Measurements from ENCODE around the gene GABRR1. TPM values are rescaled to one million over a fixed set of nuclear protein-coding genes. Genes with fewer than 3 reads are reported as not detected.

Gene GABRR1
- total RNA-seq, 3 donors from 2014 or later (not counting 1 experiment from before 2014, with no cell fraction given): 0.07 TPM; not detected in 2

DNA sequence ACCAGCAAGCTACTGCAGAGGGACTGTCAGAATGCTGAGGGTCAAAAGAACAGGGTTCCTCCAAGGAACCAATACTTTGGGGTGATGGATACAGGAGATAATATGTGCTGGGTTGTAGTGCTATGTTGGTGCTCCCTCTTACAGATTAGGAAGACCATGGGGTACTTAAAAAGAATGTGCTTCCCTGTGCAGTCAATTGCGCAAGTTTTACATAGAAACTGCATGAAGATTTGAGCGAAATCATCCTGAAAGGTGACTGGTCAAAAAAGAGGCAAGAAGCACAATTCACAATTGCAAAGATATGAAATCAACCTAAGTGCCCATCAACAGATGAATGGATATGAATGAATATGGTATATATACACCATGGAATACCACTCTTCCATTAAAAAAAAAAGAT is 33.9 kb downstream of the GABRR1 start:
- H3K27ac Mint-ChIP-seq: no peak overlapping the region
- no peaks in the 10 kb centered on the region for H3K36me3 Mint-ChIP-seq
- TF ChIP-seq, protein P1, sequence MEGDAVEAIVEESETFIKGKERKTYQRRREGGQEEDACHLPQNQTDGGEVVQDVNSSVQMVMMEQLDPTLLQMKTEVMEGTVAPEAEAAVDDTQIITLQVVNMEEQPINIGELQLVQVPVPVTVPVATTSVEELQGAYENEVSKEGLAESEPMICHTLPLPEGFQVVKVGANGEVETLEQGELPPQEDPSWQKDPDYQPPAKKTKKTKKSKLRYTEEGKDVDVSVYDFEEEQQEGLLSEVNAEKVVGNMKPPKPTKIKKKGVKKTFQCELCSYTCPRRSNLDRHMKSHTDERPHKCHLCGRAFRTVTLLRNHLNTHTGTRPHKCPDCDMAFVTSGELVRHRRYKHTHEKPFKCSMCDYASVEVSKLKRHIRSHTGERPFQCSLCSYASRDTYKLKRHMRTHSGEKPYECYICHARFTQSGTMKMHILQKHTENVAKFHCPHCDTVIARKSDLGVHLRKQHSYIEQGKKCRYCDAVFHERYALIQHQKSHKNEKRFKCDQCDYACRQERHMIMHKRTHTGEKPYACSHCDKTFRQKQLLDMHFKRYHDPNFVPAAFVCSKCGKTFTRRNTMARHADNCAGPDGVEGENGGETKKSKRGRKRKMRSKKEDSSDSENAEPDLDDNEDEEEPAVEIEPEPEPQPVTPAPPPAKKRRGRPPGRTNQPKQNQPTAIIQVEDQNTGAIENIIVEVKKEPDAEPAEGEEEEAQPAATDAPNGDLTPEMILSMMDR (IDR thresholded peaks at IDR 0.05): no peak
- H3K4me1 ChIP-seq (ENCODE audit: control insufficient read depth, insufficient read depth, low read length): no peaks in the 10 kb centered on the region
- intact Hi-C loops (cut with micrococcal nuclease): no loop called here
- H3K9me3 Mint-ChIP-seq: no peaks in the 10 kb centered on the region
- H3K4me3 ChIP-seq (ENCODE audit: low read length): no peak overlapping the region
- H3K27me3 ChIP-seq (ENCODE audit: control insufficient read depth, insufficient read depth, low read length): no peaks in the 10 kb centered on the region
- H3K27me3 Mint-ChIP-seq (ENCODE audit: low read depth in 2 of 2): peaks cover 2 to 20% of the 10 kb centered on the region in 2 donors
- ATAC-seq (no peak), DNase-seq (no peak)
- H3K9me3 ChIP-seq (ENCODE audit: control insufficient read depth, insufficient read depth, low read length): no peaks in the 10 kb centered on the region
- no peaks in the 10 kb centered on the region for H3K36me3 ChIP-seq (ENCODE audit: control insufficient read depth, insufficient read depth, low read length)
- H3K27ac ChIP-seq (ENCODE audit: low read length): no peak overlapping the region
- 77% methylated on average over 2 of the region's 2 CpGs for WGBS (ENCODE audit: insufficient coverage)
- no peaks in the 10 kb centered on the region for H3K4me1 Mint-ChIP-seq
- no peak overlapping the region for H3K4me3 Mint-ChIP-seq

- no peaks in the 10 kb centered on the region for H3K36me3 ChIP-seq (ENCODE audit: control insufficient read depth, insufficient read depth, low read length)
- no peaks in the 10 kb centered on the region for H3K9me3 ChIP-seq (ENCODE audit: control insufficient read depth, insufficient read depth, low read length)
- intact Hi-C loops (cut with micrococcal nuclease): no loop called here
- H3K27ac ChIP-seq (ENCODE audit: low read length): no peak overlapping the region
- H3K27me3 ChIP-seq (ENCODE audit: control insufficient read depth, insufficient read depth, low read length): no peaks in the 10 kb centered on the region
- H3K4me3 ChIP-seq (ENCODE audit: low read length): no peak overlapping the region
- DNase-seq (no peak), ATAC-seq (no peak)
- no peak overlapping the region for H3K27ac Mint-ChIP-seq
- no peaks in the 10 kb centered on the region for H3K36me3 Mint-ChIP-seq
- TF ChIP-seq, protein P1 (IDR thresholded peaks at IDR 0.05): no peak
- H3K4me3 Mint-ChIP-seq: no peak overlapping the region
- 91% methylated on average over 1 of the region's 1 CpG for WGBS (ENCODE audit: insufficient coverage)
- no peaks in the 10 kb centered on the region for H3K4me1 ChIP-seq (ENCODE audit: control insufficient read depth, insufficient read depth, low read length)
- peaks cover 2 to 20% of the 10 kb centered on the region in 2 donors for H3K27me3 Mint-ChIP-seq (ENCODE audit: low read depth in 2 of 2)
- no peaks in the 10 kb centered on the region for H3K9me3 Mint-ChIP-seq
- H3K4me1 Mint-ChIP-seq: no peaks in the 10 kb centered on the region
These were observed 36.2 kb downstream of the GABRR1 start for GRCh38 chr6:89180971-89181370.

DNA sequence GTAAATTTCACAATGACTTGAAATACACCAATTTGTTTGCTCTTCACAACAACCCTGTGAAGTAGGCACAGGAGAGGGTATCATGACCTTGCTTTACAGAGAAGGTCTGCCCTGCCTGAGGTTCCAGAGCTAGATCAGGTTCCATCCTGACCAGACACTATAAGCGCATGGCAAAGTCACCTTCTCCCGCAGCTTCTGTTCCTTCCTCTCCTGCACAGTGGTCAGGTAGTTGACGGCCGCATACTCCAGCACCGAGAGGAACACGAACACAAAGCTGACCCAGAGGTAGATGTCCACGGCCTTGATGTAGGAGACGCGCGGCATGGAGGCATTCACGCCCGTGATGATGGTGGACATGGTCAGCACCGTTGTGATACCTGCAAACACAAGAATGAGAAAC is 37.0 kb downstream of the GABRR1 start:
- no peaks in the 10 kb centered on the region for H3K9me3 ChIP-seq (ENCODE audit: control insufficient read depth, insufficient read depth, low read length)
- no peaks in the 10 kb centered on the region for H3K4me1 ChIP-seq (ENCODE audit: control insufficient read depth, insufficient read depth, low read length)
- DNase-seq (no peak), ATAC-seq (no peak)
- no peak overlapping the region for H3K27ac Mint-ChIP-seq
- no peaks in the 10 kb centered on the region for H3K36me3 Mint-ChIP-seq
- no peaks in the 10 kb centered on the region for H3K27me3 ChIP-seq (ENCODE audit: control insufficient read depth, insufficient read depth, low read length)
- TF ChIP-seq, protein P1 (IDR thresholded peaks at IDR 0.05): no peak
- no peak overlapping the region for H3K4me3 ChIP-seq (ENCODE audit: low read length)
- no peaks in the 10 kb centered on the region for H3K4me1 Mint-ChIP-seq
- H3K27me3 Mint-ChIP-seq (ENCODE audit: low read depth in 2 of 2): peaks cover 2 to 20% of the 10 kb centered on the region in 2 donors
- H3K4me3 Mint-ChIP-seq: no peak overlapping the region
- WGBS (ENCODE audit: insufficient coverage): 95% methylated on average over 13 of the region's 13 CpGs
- H3K27ac ChIP-seq (ENCODE audit: low read length): no peak overlapping the region
- H3K9me3 Mint-ChIP-seq: no peaks in the 10 kb centered on the region
- no peaks in the 10 kb centered on the region for H3K36me3 ChIP-seq (ENCODE audit: control insufficient read depth, insufficient read depth, low read length)
- intact Hi-C loops (cut with micrococcal nuclease): no loop called here

DNA sequence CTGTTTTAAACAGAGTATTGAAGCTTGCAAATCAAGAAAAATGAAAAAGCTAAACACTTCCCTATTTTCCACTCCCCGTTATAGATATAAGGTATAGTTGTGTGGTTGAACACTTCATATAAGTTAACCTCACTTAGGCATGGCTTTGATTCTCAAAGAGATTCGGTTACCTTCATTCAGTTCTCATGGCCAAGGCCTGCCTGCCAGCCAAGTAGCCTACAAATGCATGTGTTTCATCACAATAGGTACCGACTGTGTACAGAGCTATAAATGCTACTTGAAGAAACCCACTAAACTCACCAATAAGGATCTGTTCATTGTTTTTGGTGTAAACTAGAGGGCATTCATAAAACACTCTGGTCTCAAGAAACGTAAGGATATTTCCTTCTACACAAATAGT is 43.5 kb downstream of the GABRR1 start:
- Histone ChIP-seq H3K27ac (ENCODE audit: low read length) (no peak overlapping the region), H3K36me3 (ENCODE audit: control insufficient read depth, insufficient read depth, low read length) (no peaks in the 10 kb centered on the region), H3K4me1 (ENCODE audit: control insufficient read depth, insufficient read depth, low read length) (no peaks in the 10 kb centered on the region), H3K4me3 (ENCODE audit: low read length) (no peak overlapping the region), H3K27me3 (ENCODE audit: control insufficient read depth, insufficient read depth, low read length) (no peaks in the 10 kb centered on the region), H3K9me3 (ENCODE audit: control insufficient read depth, insufficient read depth, low read length) (no peaks in the 10 kb centered on the region)
- Mint-ChIP-seq H3K4me1 (no peaks in the 10 kb centered on the region), H3K27ac (no peak overlapping the region), H3K27me3 (ENCODE audit: low read depth in 2 of 2) (no peaks in the 10 kb centered on the region), H3K36me3 (no peaks in the 10 kb centered on the region), H3K4me3 (no peak overlapping the region), H3K9me3 (no peaks in the 10 kb centered on the region)
- 94% methylated on average over 2 of the region's 4 CpGs for WGBS (ENCODE audit: insufficient coverage)
- TF ChIP-seq, protein P1 (IDR thresholded peaks at IDR 0.05): no peak
- ATAC-seq (no peak), DNase-seq (no peak)
- intact Hi-C loops (cut with micrococcal nuclease): no loop called here
